Measurements from ENCODE around the gene CPAMD8. TPM values are rescaled to one million over a fixed set of nuclear protein-coding genes. Genes with fewer than 3 reads are reported as not detected.

The CPAMD8 gene
- total RNA-seq, 1 donor from 2014 or later, result 294 TPM

GRCh38 chr19:16915135-16915534 lies 111.5 kb downstream of the CPAMD8 start:
- H3K4me3 Mint-ChIP-seq (ENCODE audit: unreplicated experiment), result no peak overlapping the region
- no peak for DNase-seq (ENCODE audit: extremely low spot score, unreplicated experiment)
- no peaks in the 10 kb centered on the region for H3K4me1 Mint-ChIP-seq (ENCODE audit: unreplicated experiment)
- H3K9me3 Mint-ChIP-seq (ENCODE audit: unreplicated experiment), result peaks cover 16% of the 10 kb centered on the region
- peaks cover 42% of the 10 kb centered on the region for H3K36me3 Mint-ChIP-seq (ENCODE audit: unreplicated experiment)
- TF ChIP-seq CTCF (IDR thresholded peaks at IDR 0.05), result no peak
- H3K27ac Mint-ChIP-seq (ENCODE audit: unreplicated experiment), result no peak overlapping the region
- H3K27me3 Mint-ChIP-seq (ENCODE audit: unreplicated experiment), result peaks cover 5% of the 10 kb centered on the region

- Mint-ChIP-seq H3K4me1 (ENCODE audit: unreplicated experiment) (no peaks in the 10 kb centered on the region), H3K4me3 (ENCODE audit: unreplicated experiment) (no peak overlapping the region), H3K27me3 (ENCODE audit: unreplicated experiment) (peaks cover 5% of the 10 kb centered on the region), H3K9me3 (ENCODE audit: unreplicated experiment) (peaks cover 16% of the 10 kb centered on the region), H3K27ac (ENCODE audit: unreplicated experiment) (no peak overlapping the region), H3K36me3 (ENCODE audit: unreplicated experiment) (peaks cover 38% of the 10 kb centered on the region)
- no peak for TF ChIP-seq CTCF (IDR thresholded peaks at IDR 0.05)
- DNase-seq (ENCODE audit: extremely low spot score, unreplicated experiment), result no peak
These were observed 112.2 kb downstream of the CPAMD8 start for GRCh38 chr19:16914421-16914820.

- H3K9me3 Mint-ChIP-seq (ENCODE audit: unreplicated experiment), result peaks cover 16% of the 10 kb centered on the region
- peaks cover 5% of the 10 kb centered on the region for H3K27me3 Mint-ChIP-seq (ENCODE audit: unreplicated experiment)
- TF ChIP-seq CTCF (IDR thresholded peaks at IDR 0.05), result no peak
- no peak overlapping the region for H3K27ac Mint-ChIP-seq (ENCODE audit: unreplicated experiment)
- no peak overlapping the region for H3K4me3 Mint-ChIP-seq (ENCODE audit: unreplicated experiment)
- peaks cover 34% of the 10 kb centered on the region for H3K36me3 Mint-ChIP-seq (ENCODE audit: unreplicated experiment)
- no peaks in the 10 kb centered on the region for H3K4me1 Mint-ChIP-seq (ENCODE audit: unreplicated experiment)
- no peak for DNase-seq (ENCODE audit: extremely low spot score, unreplicated experiment)
These were observed 113.8 kb downstream of the CPAMD8 start for GRCh38 chr19:16912780-16913179.

GRCh38 chr19:16911046-16911445 lies 115.6 kb downstream of the CPAMD8 start:
- TF ChIP-seq CTCF (IDR thresholded peaks at IDR 0.05), result no peak
- peaks cover 16% of the 10 kb centered on the region for H3K9me3 Mint-ChIP-seq (ENCODE audit: unreplicated experiment)
- no peak overlapping the region for H3K4me3 Mint-ChIP-seq (ENCODE audit: unreplicated experiment)
- H3K27me3 Mint-ChIP-seq (ENCODE audit: unreplicated experiment), result peaks cover 3% of the 10 kb centered on the region
- H3K4me1 Mint-ChIP-seq (ENCODE audit: unreplicated experiment), result no peaks in the 10 kb centered on the region
- no peak for DNase-seq (ENCODE audit: extremely low spot score, unreplicated experiment)
- peaks cover 30% of the 10 kb centered on the region for H3K36me3 Mint-ChIP-seq (ENCODE audit: unreplicated experiment)
- H3K27ac Mint-ChIP-seq (ENCODE audit: unreplicated experiment), result no peak overlapping the region

- H3K27me3 Mint-ChIP-seq (ENCODE audit: unreplicated experiment), result no peaks in the 10 kb centered on the region
- H3K4me3 Mint-ChIP-seq (ENCODE audit: unreplicated experiment), result no peak overlapping the region
- H3K36me3 Mint-ChIP-seq (ENCODE audit: unreplicated experiment), result peaks cover 22% of the 10 kb centered on the region
- no peak for DNase-seq (ENCODE audit: extremely low spot score, unreplicated experiment)
- H3K4me1 Mint-ChIP-seq (ENCODE audit: unreplicated experiment), result no peaks in the 10 kb centered on the region
- peaks cover 14% of the 10 kb centered on the region for H3K9me3 Mint-ChIP-seq (ENCODE audit: unreplicated experiment)
- TF ChIP-seq CTCF (IDR thresholded peaks at IDR 0.05), result no peak
- H3K27ac Mint-ChIP-seq (ENCODE audit: unreplicated experiment), result no peak overlapping the region
These were observed 117.9 kb downstream of the CPAMD8 start for GRCh38 chr19:16908759-16909158.

Data from osteocyte (in vitro differentiated cells).